Endodermal cell (in vitro differentiated cells): Measurements from ENCODE around the gene CDK2AP2. TPM values are rescaled to one million over a fixed set of nuclear protein-coding genes. Genes with fewer than 3 reads are reported as not detected.

Experiments
- DNase-seq: peaks from one replicate; pipeline ENCODE4 v3.0.0-alpha.2; 2017
- H3K27ac ChIP-seq: 2 replicates; pipeline ENCODE4 v1.5.1; 2013; ENCODE audit warnings: mild to moderate bottlenecking, low read depth, low read length, moderate library complexity
- H3K27me3 ChIP-seq: 2 replicates; pipeline ENCODE4 v1.6.1; 2013; ENCODE audit warnings: mild to moderate bottlenecking, low read length, moderate library complexity; ENCODE audit not compliant: insufficient read depth, control insufficient read depth, poor library complexity, severe bottlenecking
- H3K36me3 ChIP-seq: 2 replicates; pipeline ENCODE4 v1.7.0; 2013; ENCODE audit warnings: mild to moderate bottlenecking, low read length, moderate library complexity; ENCODE audit not compliant: control insufficient read depth, insufficient read depth
- H3K4me1 ChIP-seq: one replicate; pipeline ENCODE4 v1.7.0; 2013; ENCODE audit warnings: low read length; ENCODE audit not compliant: control insufficient read depth, insufficient read depth
- H3K4me3 ChIP-seq: 2 replicates; pipeline ENCODE4 v1.5.1; 2013; ENCODE audit warnings: mild to moderate bottlenecking, low read length, moderate library complexity
- H3K9ac ChIP-seq: 2 replicates; pipeline ENCODE4 v1.6.1; 2013; ENCODE audit warnings: mild to moderate bottlenecking, low read length, moderate library complexity; ENCODE audit not compliant: poor library complexity, severe bottlenecking; ENCODE audit errors: extremely low read depth
- H3K9me3 ChIP-seq: 2 replicates; pipeline ENCODE4 v1.6.1; 2013; ENCODE audit warnings: mild to moderate bottlenecking, low read length, moderate library complexity; ENCODE audit not compliant: control insufficient read depth
- H3K27ac Mint-ChIP-seq: 2 replicates; pipeline ENCODE4 v1.8.0; 2020; ENCODE audit warnings: mixed read lengths
- H3K27me3 Mint-ChIP-seq: 2 replicates; pipeline ENCODE4 v1.8.0; 2021; ENCODE audit warnings: mild to moderate bottlenecking, mixed read lengths; ENCODE audit not compliant: insufficient read depth
- H3K36me3 Mint-ChIP-seq: 2 replicates; pipeline ENCODE4 v1.8.0; 2020; ENCODE audit warnings: low read depth, mixed read lengths
- H3K4me1 Mint-ChIP-seq: 2 replicates; pipeline ENCODE4 v1.8.0; 2020; ENCODE audit warnings: mixed read lengths
- H3K4me3 Mint-ChIP-seq: 2 replicates; pipeline ENCODE4 v1.8.0; 2020; ENCODE audit warnings: mild to moderate bottlenecking, moderate library complexity, mixed read lengths
- H3K9me3 Mint-ChIP-seq: 2 replicates; pipeline ENCODE4 v1.8.0; 2020; ENCODE audit warnings: mild to moderate bottlenecking, mixed read lengths
- CTCF ChIP-seq: fragments of 200-600 bp; sonication (generic); conservative IDR thresholded peaks from 2 replicates; pipeline ENCODE4 v1.5.0; 2021; ENCODE audit warnings: antibody characterized with exemption, mild to moderate bottlenecking
- WGBS, 2 experiments: methylation state at CpG; one replicate each; pipeline versions ENCODE4 v1.1.5 to v1.1.7; 2013; ENCODE audit warnings: missing lambda C conversion rate in 2 of 2, mixed read lengths in 1 of 2; ENCODE audit not compliant: insufficient coverage in 1 of 2, insufficient read length in 1 of 2; 5-methylcytosine and 5-hydroxymethylcytosine counted together
- total RNA-seq, 2 donors: library from RNA; stranded (reverse); fragmentation: NEBNext Ultra II Directional in 1 of 2; extraction: Animal tissue kit (Norgen Biotek cat#: 25700) in 1 of 2; gene quantifications; 2 replicates in 1 of 2; 3 replicates in 1 of 2; pipeline ENCODE4 v1.2.1, GENCODE V29; 2021

The CDK2AP2 gene
- total RNA-seq, 2 donors from 2014 or later, result 30.6 to 47.6 TPM

- H3K9ac ChIP-seq, result no peak overlapping the region
- Mint-ChIP-seq H3K27me3 (peaks cover 4% of the 10 kb centered on the region), H3K9me3 (no peaks in the 10 kb centered on the region), H3K27ac (no peak overlapping the region), H3K4me3 (no peak overlapping the region), H3K4me1 (peaks cover 13% of the 10 kb centered on the region), H3K36me3 (peaks cover 27% of the 10 kb centered on the region)
- no peaks in the 10 kb centered on the region for H3K9me3 ChIP-seq
- no peaks in the 10 kb centered on the region for H3K27me3 ChIP-seq
- H3K36me3 ChIP-seq, result peaks cover 33% of the 10 kb centered on the region
- H3K4me1 ChIP-seq, result peaks cover 11% of the 10 kb centered on the region
- no peak overlapping the region for H3K4me3 ChIP-seq
- H3K27ac ChIP-seq, result no peak overlapping the region
- no peak for TF ChIP-seq CTCF
- WGBS, 2 experiments, result 97 to 99% methylated on average over 12 to 18 of the region's 18 CpGs
- no peak for DNase-seq
Measured at GRCh38 chr11:67501854-67502253, 6.1 kb downstream of the CDK2AP2 start.

GRCh38 chr11:67500831-67501715, 6.9 kb downstream of the CDK2AP2 start:
- WGBS, 2 experiments, result 93 to 98% methylated on average over 6 to 9 of the region's 9 CpGs
- Histone ChIP-seq H3K27me3 (no peaks in the 10 kb centered on the region), H3K9me3 (no peaks in the 10 kb centered on the region), H3K36me3 (peaks cover 27% of the 10 kb centered on the region), H3K4me1 (peaks cover 8% of the 10 kb centered on the region), H3K4me3 (no peak overlapping the region), H3K27ac (no peak overlapping the region), H3K9ac (no peak overlapping the region)
- H3K27ac Mint-ChIP-seq, result no peak overlapping the region
- no peaks in the 10 kb centered on the region for H3K9me3 Mint-ChIP-seq
- peaks cover 23% of the 10 kb centered on the region for H3K36me3 Mint-ChIP-seq
- no peak for DNase-seq
- TF ChIP-seq CTCF, result no peak
- H3K4me3 Mint-ChIP-seq, result no peak overlapping the region
- peaks cover 4% of the 10 kb centered on the region for H3K27me3 Mint-ChIP-seq
- peaks cover 5% of the 10 kb centered on the region for H3K4me1 Mint-ChIP-seq

GRCh38 chr11:67500484-67500821, 7.5 kb downstream of the CDK2AP2 start:
- H3K4me1 ChIP-seq, result peaks cover 2% of the 10 kb centered on the region
- Mint-ChIP-seq H3K9me3 (no peaks in the 10 kb centered on the region), H3K27ac (no peak overlapping the region), H3K4me3 (no peak overlapping the region), H3K36me3 (peaks cover 28% of the 10 kb centered on the region), H3K4me1 (peaks cover 4% of the 10 kb centered on the region), H3K27me3 (peaks cover 4% of the 10 kb centered on the region)
- H3K9me3 ChIP-seq, result no peaks in the 10 kb centered on the region
- H3K36me3 ChIP-seq, result peaks cover 27% of the 10 kb centered on the region
- no peak for TF ChIP-seq CTCF
- no peak overlapping the region for H3K4me3 ChIP-seq
- no peak for DNase-seq
- no peaks in the 10 kb centered on the region for H3K27me3 ChIP-seq
- no peak overlapping the region for H3K9ac ChIP-seq
- 83% methylated on average over 1 of the region's 1 CpG; no CpG with 5 or more reads in 1 of the 2 experiments for WGBS, 2 experiments
- no peak overlapping the region for H3K27ac ChIP-seq
